Glutamatergic neuron (in vitro differentiated cells): Measurements from ENCODE around the gene DAB2IP. TPM values are rescaled to one million over a fixed set of nuclear protein-coding genes. Genes with fewer than 3 reads are reported as not detected.
A peak's percentile ranks its signal among the peaks of the same experiment; 100 is the strongest.

Experiments
- DNase-seq: peaks from one replicate; pipeline ENCODE4 v3.0.0; 2022
- H3K27ac Mint-ChIP-seq: one replicate; pipeline ENCODE4 v1.8.0; 2020; ENCODE audit warnings: mild to moderate bottlenecking, mixed read lengths, inconsistent platforms; ENCODE audit not compliant: unreplicated experiment
- H3K27me3 Mint-ChIP-seq: one replicate; pipeline ENCODE4 v1.8.0; 2020; ENCODE audit warnings: mild to moderate bottlenecking, moderate library complexity, mixed read lengths, inconsistent platforms; ENCODE audit not compliant: unreplicated experiment
- H3K36me3 Mint-ChIP-seq: one replicate; pipeline ENCODE4 v1.8.0; 2020; ENCODE audit warnings: mild to moderate bottlenecking, mixed read lengths, inconsistent platforms; ENCODE audit not compliant: unreplicated experiment
- H3K4me1 Mint-ChIP-seq: one replicate; pipeline ENCODE4 v1.8.0; 2020; ENCODE audit warnings: mild to moderate bottlenecking, low read depth, mixed read lengths, inconsistent platforms; ENCODE audit not compliant: unreplicated experiment
- H3K4me3 Mint-ChIP-seq: one replicate; pipeline ENCODE4 v1.8.0; 2020; ENCODE audit warnings: mild to moderate bottlenecking, mixed read lengths, inconsistent platforms; ENCODE audit not compliant: unreplicated experiment
- H3K9me3 Mint-ChIP-seq: one replicate; pipeline ENCODE4 v1.8.0; 2020; ENCODE audit warnings: mild to moderate bottlenecking, moderate library complexity, mixed read lengths, inconsistent platforms; ENCODE audit not compliant: unreplicated experiment
- CTCF ChIP-seq: fragments of 200-600 bp; sonication (generic); IDR thresholded peaks from one replicate; pipeline ENCODE4 v1.5.0; 2021; ENCODE audit not compliant: partially characterized antibody, unreplicated experiment
- total RNA-seq: library from RNA; stranded (reverse); fragmentation: NEBNext Ultra II Directional; extraction: Animal tissue kit (Norgen Biotek cat#: 25700); gene quantifications from one replicate; pipeline ENCODE4 v1.2.1, GENCODE V29; 2021; ENCODE audit not compliant: unreplicated experiment

DAB2IP gene
- total RNA-seq, 1 donor from 2014 or later = 32.9 TPM

GRCh38 chr9:121735065-121735792, 83.8 kb downstream of the DAB2IP start:
- DNase-seq = peak; percentile 62
- H3K27ac Mint-ChIP-seq = peak overlapping the region; percentile 24
- no peaks in the 10 kb centered on the region for H3K36me3 Mint-ChIP-seq
- peaks cover 50% of the 10 kb centered on the region for H3K4me1 Mint-ChIP-seq
- H3K9me3 Mint-ChIP-seq = peaks cover 16% of the 10 kb centered on the region
- H3K4me3 Mint-ChIP-seq = peak overlapping the region; percentile 49
- TF ChIP-seq CTCF = no peak
- peaks cover 18% of the 10 kb centered on the region for H3K27me3 Mint-ChIP-seq

GRCh38 chr9:121735793-121736770, 84.6 kb downstream of the DAB2IP start:
- H3K36me3 Mint-ChIP-seq = no peaks in the 10 kb centered on the region
- H3K4me3 Mint-ChIP-seq = peak overlapping the region; percentile 74
- H3K27me3 Mint-ChIP-seq = peaks cover 18% of the 10 kb centered on the region
- peak; percentile 75 for DNase-seq
- TF ChIP-seq CTCF = no peak
- peak overlapping the region; percentile 24 for H3K27ac Mint-ChIP-seq
- peaks cover 16% of the 10 kb centered on the region for H3K9me3 Mint-ChIP-seq
- peaks cover 58% of the 10 kb centered on the region for H3K4me1 Mint-ChIP-seq

- Mint-ChIP-seq H3K36me3 (no peaks in the 10 kb centered on the region), H3K4me1 (peaks cover 56% of the 10 kb centered on the region), H3K4me3 (peak overlapping the region; percentile 74), H3K9me3 (peaks cover 16% of the 10 kb centered on the region), H3K27ac (no peak overlapping the region), H3K27me3 (peaks cover 18% of the 10 kb centered on the region)
- TF ChIP-seq CTCF = no peak
- DNase-seq = no peak
These were observed 85.6 kb downstream of the DAB2IP start for GRCh38 chr9:121736934-121737462.

- TF ChIP-seq CTCF = no peak
- Mint-ChIP-seq H3K4me1 (peaks cover 51% of the 10 kb centered on the region), H3K4me3 (no peak overlapping the region)
These were observed 86.1 kb downstream of the DAB2IP start for GRCh38 chr9:121737481-121737931.

More at GRCh38 chr9:121737481-121737931, 86.1 kb downstream of the DAB2IP start:
- Mint-ChIP-seq H3K27me3 (peaks cover 18% of the 10 kb centered on the region), H3K36me3 (no peaks in the 10 kb centered on the region), H3K27ac (no peak overlapping the region), H3K9me3 (peaks cover 16% of the 10 kb centered on the region)
- DNase-seq = no peak
